Fibroblast of upper back skin (primary cell): ENCODE results near the gene UQCRC2.
A peak's percentile ranks its signal among the peaks of the same experiment; 100 is the strongest.
"Not testable (repeated sequence)": the region's sequence is repeated elsewhere in the genome, so short reads cannot be mapped to it uniquely, and the experiment has no call there.

Source experiments
- DNase-seq: peaks from one replicate; pipeline ENCODE4 v3.0.0-alpha.2; 2013

UQCRC2 gene

DNA sequence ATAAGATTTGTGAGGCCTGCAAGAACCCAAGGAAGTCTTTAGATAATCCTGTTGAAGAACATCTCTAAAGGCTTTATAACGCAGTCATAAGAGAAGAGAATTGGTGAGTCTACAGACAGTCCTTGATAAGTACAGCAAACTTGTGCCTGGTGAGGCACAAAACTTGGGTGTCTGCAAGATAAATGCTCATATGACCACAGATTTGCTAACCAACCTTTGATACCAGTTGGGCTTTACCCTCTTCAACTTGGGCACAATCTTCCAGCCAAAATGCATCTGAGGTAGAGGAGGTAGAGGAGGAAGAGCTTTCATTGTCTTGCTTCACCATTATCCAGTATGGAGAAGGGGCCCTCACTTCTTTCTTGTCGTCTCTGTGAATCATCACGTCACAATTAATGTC lies 30.9 kb downstream of the UQCRC2 start:
- no peak for DNase-seq

DNA sequence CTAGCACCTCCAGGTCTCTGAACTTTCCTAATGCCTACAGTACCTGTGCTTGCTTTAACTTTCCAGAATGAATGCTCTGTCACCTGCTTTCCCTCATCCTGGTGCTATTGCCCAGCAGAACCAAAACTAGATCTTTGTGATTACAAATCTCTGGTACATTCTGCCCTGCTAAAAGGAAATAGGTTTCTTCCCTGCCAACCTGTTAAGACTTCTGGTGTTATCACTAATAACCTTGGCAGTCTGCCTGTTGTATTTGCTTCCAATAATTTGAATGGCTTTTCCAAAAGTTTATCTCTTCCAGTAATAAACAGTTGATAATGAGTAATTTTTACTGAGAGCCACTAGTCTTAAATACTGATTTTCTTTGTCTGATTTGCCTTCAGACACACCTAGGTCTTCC lies 32.4 kb downstream of the UQCRC2 start:
- no peak for DNase-seq

DNA sequence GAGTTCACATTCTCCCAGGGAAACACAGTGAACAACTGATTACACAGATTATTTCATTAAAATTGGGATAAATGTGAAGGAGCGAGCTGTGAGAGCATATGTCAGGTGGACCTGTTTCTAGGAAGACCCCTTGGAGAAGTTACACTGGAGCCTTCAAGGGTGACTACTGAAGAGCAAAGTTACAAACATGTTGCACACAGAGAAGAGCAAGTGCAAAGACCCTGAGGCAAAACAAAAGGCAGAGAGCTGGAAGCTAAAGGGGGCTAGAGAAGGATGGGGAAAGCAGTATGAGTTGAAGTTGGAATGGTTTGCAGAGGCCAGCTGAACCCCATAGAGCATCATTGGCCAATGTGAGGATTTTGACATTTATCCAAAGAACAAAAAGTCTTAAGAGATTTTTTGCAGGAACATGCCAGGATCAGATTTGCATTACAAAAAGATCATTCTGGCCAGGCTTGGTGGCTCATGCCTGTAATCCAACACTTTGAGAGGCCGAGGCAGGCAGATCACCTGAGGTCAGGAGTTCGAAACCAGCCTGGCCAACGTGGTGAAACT lies 33.6 kb downstream of the UQCRC2 start:
- DNase-seq = no peak

GRCh38 chr16:21987498-21987897 lies 34.3 kb downstream of the UQCRC2 start:
- DNase-seq = no peak

DNA sequence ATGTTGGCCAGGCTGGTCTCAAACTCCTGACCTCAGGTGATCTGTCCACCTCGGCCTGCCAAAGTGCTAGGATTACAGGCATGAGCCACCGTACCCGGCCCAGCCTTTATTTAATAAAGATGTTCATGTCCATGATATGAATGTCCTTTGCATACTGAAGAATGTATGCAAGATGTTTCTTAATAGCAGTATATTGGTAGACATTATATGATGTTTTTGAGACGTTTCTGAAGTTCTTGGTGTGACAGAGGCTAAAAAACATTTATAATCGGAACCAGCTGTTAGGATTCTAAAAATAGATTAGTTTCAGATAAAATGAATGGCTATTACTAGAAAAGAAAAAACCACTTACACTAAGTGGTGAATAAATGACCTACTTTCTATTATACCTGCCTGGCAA lies 36.0 kb downstream of the UQCRC2 start:
- DNase-seq = peak; percentile 41

DNA sequence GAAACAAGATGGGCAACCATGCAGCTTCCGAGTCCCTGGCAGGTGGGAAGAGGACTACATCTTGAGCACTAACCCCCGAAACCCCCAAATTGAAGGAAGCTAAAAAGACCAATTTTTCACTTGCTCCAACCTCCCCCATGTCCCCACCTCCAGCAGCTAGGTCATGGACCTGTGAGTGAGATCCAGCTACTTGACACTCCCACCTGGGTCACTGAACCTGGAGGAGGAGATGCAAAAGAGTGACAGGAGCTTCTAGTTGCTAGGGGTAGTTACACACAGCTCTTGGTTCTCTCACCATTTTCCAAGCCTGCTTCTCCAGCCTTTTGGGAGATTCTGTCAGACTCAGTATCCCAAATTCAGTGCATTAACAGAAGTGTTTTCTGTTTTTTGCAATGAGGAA lies 36.6 kb downstream of the UQCRC2 start:
- DNase-seq = no peak

DNA sequence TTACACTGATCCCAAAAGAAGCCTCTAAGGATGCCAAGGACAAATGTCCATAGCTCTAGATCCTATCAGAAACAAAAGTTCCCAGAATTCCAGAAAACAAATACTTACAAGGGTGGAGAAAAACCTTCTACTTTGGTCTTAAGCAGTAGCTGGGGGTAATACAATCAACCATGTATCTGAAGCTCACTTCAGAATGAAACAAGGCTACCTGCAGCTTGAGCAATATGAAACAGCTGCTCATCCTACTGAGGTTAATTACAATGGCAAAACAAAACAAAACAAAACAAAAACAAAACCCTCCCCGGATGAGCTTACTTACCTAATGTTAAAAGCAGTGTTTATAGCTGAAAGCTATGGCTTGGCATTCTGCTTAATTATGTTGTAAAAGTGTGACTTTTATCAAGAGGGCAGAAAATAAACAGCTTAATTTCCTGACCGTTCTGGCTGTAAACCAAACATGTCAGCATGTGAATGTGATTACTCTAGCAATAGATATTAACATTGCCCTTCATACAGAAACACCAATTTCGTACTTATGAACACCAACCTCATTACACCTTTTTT lies 37.3 kb downstream of the UQCRC2 start:
- no peak for DNase-seq

DNA sequence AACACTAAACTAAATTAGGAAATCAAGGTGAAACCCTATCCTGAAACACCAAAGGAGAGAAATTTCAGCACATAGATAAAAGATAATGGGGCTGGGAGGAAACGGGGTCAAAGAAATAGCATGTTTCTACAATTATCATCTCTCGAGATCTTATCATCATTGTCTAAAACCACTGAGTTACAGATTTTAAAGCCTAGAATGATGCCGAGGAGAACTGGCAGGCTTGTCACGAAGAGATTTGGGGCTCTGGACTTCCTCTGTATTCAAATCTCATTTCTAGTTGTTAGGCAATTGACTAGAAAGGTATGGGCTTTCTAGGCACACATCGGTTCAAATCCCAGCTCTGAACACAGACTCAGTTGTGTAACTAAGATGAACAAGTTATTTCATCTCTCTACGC lies 38.5 kb downstream of the UQCRC2 start:
- no peak for DNase-seq

GRCh38 chr16:21994856-21995465 lies 41.8 kb downstream of the UQCRC2 start:
- DNase-seq = no peak

DNA sequence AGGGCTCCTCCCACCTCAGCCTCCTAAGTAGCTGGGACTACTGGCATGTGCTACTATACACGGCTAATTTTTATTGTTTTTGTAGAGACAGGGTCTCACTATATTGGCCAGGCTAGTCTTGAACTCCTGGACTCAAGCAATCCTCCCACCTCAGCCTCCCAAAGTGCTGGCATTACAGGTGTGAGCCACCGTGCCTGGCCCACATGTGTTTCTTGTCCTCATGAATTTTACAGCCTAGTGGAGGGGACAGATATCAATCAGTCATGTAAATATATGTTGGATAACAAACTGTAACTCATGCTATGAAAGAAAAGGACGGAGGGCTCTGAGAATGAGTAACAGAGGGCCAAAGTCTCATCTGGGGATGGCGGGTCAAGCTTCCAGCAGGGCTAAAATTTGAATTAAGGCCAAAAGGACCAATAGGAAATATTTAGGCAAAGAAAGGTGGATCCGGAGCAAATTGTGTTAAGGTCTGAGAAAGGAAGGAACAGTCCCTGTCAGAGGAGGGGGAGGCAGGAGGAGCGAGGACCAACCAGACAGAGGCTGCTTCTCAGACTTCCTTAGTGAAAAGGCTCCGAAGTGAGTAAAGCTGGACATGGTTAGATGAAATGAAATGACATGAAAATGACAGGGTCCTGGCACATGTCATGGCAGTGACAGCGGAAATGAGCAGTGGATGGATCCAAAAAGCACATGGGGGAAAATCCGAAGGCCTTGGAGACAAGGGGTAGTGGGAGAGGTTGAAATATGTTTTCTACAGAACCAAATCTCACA lies 43.9 kb downstream of the UQCRC2 start:
- DNase-seq = no peak

GRCh38 chr16:21997697-21998480 lies 44.7 kb downstream of the UQCRC2 start:
- DNase-seq = no peak

GRCh38 chr16:22001591-22001990 lies 48.4 kb downstream of the UQCRC2 start:
- peak; percentile 26 for DNase-seq

DNA sequence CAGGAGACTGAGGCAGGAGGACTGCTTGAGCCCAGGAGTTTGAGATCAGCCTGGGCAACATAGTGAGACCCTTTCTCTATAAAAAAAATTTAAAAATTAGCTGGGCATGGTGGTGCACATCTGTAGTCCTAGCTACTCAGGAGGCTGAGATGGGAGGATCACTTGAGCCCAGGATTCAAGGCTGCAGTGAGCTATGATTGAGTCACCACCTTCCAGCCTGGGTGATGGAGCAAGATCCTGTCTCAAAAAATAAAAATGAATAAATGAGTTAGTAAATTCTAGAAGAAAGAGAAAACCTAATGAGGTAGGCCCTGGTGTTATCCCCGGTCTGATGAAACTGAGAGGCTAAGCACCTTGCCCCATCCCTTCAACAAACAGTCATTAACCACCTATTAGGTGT lies 48.9 kb downstream of the UQCRC2 start:
- DNase-seq = not testable (repeated sequence)

DNA sequence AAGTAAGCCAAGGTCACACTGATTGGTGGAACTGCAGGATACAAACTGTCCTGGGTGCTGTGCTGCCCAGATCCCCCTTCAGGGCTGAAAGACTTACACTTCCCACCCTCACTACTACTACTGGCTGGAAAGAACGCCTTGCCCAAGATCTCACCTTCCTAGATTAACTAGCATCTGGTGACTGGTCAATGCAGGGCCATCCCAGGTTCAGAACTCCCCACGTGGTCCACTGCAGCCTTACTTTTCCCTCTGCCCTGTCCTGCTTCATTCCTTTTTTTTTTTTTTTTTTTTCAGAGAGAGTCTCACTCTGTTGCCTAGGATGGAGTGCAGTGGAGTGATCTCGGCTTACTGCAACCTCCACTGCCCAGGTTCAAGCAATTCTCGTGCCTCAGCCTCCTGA lies 50.0 kb downstream of the UQCRC2 start:
- DNase-seq = no peak

DNA sequence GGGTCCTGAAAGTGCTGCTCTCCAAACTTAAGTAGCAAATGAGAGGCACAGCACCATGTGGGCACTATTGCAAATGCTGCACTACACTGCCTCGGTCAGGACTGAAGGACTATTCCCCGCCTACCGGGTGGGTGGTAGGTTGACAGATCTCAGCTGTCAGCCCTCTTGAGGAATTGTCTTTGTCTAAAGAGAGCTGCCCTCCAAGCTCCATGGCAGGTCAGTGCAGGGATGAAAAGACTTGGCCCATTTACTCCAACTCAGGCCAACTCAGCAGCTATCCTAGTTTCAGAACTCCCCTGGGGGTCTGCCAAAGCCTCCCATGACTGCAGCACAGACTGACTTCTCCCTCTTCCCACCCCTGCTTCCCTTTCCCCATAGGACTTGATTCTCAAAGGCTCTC lies 51.2 kb downstream of the UQCRC2 start:
- no peak for DNase-seq

GRCh38 chr16:22005746-22006145 lies 52.6 kb downstream of the UQCRC2 start:
- DNase-seq = no peak

DNA sequence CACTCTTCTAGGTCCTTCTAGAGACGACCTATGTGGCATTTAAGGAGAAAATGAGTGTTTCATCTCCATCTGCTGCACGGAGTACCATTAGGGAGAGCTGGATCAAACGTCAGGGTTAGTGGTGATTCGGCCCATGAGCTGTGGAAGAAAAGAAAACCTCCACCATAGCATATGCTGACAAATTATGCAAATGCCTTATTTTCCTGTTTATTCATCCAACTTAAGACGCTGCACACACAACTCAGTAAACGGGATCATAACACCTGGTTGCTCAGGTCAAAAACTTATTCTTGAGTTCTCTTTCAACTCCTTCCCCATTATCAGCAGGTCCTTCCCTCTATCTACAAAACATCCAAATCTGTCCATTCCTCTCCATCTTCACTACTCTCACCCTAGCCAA lies 53.5 kb downstream of the UQCRC2 start:
- DNase-seq = no peak

DNA sequence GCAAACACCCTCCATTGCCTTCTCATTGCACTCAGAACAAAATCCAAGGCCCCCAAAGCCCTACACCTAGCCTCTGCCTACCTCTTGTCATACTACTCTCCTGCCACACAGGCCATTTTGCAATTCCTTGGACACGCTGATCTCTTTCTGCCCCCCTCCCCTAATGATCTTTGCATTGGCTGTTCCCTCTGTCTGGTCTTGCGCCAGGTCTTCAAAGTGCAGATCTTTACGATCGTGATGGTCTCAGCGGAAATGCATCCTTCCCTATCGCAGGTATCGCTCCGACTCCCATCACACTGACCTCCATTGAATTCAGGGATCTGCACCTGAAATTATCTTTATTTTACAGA lies 54.0 kb downstream of the UQCRC2 start:
- DNase-seq = no peak

- peak; percentile 51 for DNase-seq
These were observed 54.5 kb downstream of the UQCRC2 start, which contains the start of gene MOSMO for GRCh38 chr16:22007509-22008214. Gene MOSMO (plus strand): TSS chr16:22008111. CDS start chr16:22008302, 191 bp downstream.

DNA sequence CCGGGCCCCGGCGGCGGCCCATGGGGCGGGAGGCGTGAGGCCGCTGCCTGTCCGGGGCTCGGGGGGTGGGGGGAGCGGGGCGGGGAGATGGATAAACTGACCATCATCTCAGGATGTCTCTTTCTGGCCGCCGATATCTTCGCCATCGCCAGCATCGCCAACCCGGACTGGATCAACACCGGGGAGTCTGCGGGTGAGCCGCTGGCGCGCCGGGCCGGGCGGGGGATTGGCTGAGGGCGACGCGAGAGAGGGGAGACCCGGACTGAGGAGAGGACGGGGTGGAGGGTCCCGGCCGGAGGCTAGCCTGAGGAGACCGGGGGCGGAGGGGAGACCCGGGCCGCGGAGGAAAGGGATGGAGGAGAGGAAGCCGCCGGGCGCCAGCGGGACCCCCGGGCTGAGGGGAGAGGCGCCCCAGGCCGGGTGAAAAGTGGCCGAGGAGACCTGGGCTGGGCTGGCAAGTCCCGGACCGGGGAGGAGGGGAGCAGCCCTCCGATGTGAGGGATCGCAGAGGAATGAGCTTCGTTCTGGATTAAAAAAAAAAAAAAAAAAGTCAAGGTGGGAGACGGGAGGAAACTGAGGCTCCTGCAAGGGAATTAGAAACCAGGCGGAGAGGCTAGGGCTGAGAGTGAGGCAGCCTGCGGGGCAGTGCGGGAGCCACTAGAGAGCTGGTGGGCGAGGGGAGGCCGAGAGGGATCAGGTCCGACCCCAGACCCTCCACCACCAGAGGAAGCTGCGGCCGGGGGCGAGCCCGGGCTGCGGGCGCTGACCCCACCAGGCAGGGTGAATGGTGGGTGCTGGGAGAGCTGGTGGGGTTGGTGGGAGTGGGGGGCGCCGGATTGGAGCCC lies 55.3 kb downstream of the UQCRC2 start:
- DNase-seq = no peak

DNA sequence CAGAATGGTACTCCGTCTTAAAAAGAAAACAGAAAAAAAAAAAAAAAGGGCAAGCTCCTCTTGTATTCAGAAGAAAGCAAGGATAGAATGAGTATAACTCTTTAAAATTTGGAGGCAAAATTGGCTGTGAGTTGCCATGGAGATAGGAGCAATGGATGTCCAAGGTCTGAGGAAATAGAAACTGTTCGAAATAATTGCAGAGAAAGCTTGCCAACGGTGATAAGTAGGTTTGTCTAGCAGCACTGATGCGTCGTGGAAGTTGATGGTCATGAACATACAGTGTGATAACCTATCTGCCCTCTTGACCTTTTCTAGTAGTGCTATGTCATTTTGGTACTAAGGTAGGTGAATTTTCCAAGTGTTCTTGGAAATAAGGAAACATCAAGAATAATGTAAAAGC lies 57.7 kb downstream of the UQCRC2 start:
- DNase-seq = no peak

DNA sequence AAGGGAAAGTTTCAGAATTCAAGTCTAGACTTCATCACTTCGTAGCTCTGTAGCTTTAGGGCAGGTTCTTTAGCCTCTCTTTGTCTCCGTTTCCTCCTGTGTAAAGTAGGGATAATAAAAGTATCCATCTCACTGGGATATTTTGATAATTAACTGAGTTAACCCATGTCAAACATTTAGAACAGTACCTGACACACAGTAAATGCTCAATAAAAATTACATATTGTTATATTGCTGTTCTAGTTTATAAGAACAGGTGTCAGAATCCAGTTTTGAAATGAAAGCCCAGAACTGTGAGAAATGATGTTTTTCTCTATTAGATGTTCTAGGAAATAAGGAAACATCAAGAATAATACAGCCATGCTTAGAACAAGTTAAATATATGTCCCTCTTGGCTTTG lies 59.1 kb downstream of the UQCRC2 start:
- DNase-seq = no peak
